ENCODE measurements around the gene SH3BP2.
A peak's percentile ranks its signal among the peaks of the same experiment; 100 is the strongest.
"Not testable (repeated sequence)": the region's sequence is repeated elsewhere in the genome, so short reads cannot be mapped to it uniquely, and the experiment has no call there.

Gene SH3BP2

DNA sequence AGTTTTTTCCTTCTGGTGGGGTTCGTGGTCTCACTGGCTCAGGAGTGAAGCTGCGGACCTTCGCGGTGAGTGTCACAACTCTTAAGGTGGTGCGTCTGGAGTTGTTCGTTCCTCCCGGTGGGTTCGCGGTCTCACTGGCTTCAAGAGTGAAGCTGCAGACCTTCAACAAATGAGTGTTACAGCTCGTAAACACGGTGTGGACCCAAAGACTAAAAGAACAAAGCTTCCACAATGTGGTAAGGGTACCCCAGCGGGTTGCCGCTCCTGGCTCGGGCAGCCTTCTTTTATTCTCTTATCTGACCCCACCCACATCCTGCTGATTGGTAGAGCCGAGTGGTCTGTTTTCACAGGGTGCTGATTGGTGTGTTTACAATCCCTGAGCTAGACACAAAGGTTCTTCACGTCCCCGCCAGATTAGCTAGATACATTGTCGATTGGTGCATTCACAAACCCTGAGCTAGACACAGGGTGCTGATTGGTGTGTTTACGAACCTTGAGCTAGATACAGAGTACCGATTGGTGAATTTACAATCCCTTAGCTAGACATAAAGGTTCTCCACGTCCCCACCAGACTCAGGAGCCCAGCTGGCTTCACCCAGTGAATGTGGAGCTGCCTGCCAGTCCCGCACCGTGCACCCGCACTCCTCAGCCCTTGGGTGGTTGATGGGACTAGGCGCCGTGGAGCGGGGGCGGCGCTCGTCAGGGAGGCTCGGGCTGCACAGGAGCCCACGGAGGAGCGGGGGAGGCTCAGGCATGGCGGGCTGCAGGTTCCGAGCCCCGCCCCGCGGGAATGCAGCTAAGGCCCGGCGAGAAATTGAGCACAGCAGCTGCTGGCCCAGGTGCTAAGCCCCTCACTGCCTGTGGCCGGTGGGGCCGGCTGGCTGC, 30.2 kb upstream of the SH3BP2 start:
- DNase-seq, result not testable (repeated sequence)

- DNase-seq, result no peak
Measured at GRCh38 chr4:2763511-2763967, 29.3 kb upstream of the SH3BP2 start.

DNA sequence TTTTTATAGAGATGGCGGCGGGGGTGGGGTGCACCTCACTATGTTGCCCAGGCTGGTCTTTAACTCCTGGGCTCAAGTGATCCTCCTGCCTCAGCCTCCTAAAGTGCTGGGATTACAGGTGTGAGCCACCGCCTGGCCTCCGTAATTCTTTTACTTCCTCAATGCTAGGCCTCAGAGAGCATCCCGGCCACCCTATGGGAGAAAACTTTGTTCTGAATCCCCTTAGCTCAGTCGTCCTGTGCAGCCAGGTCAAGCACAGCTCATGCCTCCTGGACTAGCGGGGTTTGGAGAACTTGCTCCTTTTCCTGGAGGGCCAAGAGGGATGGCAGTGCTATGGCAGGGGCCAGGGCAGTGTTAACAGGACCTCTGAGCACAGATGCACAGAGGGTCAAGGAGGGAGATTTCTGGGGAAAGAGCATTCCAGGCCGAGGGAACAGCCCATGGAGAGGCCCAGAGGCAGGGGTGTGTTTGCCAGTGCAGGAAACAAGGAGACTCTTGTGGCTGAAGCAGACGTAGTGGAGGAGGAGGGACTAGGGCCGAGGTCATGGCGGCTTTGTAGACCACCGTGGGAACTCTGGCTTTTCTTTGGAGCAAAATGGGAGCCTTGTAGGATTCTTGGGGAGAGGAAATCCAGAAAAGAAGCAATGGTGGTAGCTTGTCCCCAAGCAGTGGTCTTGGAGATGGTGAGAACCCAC, 26.9 kb upstream of the SH3BP2 start:
- DNase-seq, result no peak

DNA sequence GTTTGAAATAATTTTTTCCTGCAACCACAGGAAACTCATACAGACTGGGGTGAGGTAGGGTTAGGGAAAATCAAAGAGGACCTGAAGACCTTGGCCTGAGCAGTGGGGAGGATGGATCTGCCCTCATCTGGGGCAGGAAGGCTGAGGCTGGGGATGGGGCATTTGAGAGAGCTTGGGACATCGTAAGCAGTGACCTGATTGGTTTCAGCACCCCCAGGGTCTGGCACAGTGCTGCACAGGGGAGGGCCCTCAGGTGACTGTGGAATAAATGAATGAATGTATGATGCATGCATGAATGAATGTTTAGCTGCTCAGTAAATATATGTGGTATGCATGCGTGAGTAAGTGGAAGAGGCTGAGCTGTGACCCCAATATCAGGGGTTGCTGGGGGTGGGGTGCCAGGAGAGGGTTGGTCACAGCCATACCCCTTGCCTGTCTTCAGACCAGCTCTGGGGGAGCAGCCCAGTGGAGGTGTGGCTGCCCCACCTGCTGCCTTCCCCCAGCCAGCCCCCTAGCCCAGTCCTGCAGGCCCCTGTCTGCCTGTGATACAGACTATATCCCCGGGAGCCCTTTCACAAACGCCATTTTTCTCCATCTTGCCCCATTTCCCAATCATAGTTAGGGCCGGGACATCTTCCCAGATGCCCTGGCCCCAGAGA, 25.7 kb upstream of the SH3BP2 start:
- no peak for DNase-seq

DNA sequence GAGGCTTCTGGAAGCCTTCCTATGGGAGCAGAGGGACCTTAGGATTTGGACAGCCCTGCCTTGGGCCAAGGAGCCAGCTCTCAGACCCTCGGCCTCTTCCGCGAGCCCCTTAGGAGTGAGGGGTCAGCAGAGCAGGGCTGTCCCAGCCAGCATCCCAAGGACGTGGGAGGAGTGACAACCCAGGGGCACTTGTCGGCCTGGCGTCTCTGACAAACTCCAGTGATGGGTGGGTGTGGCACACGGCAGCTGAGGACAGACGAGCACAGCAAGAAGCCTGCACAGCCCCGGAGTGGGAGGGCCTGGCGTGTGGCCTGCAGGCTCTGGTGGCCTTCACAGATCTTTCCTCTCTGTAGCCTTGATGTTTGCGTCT, 25.2 kb upstream of the SH3BP2 start:
- no peak for DNase-seq

DNA sequence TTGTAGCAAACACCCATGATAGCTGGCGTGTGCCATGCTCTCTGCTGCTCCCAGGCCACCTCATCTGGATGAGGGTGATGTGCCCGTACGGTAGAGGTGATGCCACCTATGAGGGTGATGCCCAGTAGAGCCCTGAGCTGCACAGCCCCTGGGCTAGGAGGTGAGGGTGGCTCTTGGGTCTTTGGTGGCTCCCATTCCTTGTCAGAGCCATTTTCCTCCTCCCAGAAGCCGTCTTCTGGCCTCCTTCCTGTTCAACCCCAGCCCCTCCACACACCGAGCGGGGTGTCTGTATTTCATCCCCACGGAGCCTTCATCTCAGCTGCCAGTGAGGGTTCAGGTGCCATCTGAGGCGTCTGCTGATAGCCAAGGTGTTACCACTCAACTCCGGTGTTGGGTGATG, 24.8 kb upstream of the SH3BP2 start:
- DNase-seq, result no peak

DNA sequence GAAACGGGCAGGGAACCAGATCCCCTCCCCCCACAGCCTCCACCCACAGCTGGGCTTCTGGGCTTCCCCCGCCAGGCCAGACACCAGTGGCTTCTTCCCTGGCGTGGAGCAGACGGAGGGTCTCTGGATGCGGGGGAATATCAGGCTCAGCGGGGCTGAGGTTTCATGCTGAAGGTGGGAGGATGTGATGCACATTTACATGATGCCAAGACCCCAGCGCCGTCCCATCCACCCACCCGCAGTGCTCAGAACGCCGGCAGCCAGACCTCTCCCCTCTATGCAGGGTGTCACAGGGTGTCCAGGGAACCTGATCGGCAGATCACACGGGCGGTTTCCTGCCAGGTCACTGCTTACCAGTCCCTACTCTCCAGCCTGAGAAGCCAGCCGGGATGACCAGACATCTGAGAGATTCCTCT, 24.0 kb upstream of the SH3BP2 start:
- DNase-seq, result no peak

DNA sequence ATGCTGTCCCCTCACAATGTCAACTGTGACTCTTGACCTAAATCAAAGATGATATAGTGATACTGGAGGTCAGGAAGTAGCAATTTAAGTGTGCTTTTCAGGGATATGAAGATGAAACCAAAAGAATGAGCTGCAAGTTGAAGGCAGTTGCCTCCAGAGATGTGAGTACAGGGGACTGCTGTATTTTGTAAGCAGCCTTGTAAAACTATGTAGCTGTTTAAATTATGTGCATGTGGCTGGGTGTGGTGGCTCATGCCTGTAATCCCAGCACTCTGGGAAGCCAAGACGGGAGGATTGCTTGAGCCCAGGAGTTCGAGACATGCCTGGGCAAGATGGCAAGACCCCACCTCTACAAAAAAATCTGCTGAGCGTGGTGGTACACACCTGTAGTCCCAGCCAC, 21.6 kb upstream of the SH3BP2 start:
- DNase-seq, result no peak

GRCh38 chr4:2780643-2781042, 12.2 kb upstream of the SH3BP2 start:
- not testable (repeated sequence) for DNase-seq

- DNase-seq, result no peak
Measured at GRCh38 chr4:2781911-2782310, 11.0 kb upstream of the SH3BP2 start.

- no peak for DNase-seq
Measured at GRCh38 chr4:2783790-2784189, 9.1 kb upstream of the SH3BP2 start.

GRCh38 chr4:2785613-2786012, 7.3 kb upstream of the SH3BP2 start:
- no peak for DNase-seq

DNA sequence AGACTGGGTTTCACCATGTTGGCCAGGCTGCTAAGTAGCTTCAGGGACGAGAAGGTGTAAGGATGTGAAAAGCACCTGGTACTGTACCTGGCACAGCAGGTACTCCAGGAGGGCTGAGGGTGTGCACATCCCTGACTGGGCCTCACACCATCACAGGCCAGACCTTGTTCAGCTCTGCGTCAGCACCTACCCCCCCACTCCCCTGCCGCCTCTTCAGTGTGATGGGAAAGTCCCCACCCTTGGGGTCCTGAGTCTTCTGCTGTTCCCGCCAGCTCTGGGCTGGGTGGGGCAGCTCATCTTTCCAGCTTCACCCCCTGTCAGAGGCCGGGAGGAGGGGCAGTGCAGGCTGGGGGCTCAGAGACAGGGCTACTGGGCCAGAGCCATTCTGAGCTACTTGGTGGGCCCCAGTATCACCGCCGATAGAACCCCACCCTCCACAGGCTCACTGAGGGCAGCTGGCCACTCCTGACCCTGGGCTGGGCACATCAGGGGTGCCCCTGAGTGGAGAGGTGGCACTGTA, 6.7 kb upstream of the SH3BP2 start:
- DNase-seq, result peak; percentile 77

GRCh38 chr4:2786794-2787229, 6.1 kb upstream of the SH3BP2 start:
- DNase-seq, result no peak

DNA sequence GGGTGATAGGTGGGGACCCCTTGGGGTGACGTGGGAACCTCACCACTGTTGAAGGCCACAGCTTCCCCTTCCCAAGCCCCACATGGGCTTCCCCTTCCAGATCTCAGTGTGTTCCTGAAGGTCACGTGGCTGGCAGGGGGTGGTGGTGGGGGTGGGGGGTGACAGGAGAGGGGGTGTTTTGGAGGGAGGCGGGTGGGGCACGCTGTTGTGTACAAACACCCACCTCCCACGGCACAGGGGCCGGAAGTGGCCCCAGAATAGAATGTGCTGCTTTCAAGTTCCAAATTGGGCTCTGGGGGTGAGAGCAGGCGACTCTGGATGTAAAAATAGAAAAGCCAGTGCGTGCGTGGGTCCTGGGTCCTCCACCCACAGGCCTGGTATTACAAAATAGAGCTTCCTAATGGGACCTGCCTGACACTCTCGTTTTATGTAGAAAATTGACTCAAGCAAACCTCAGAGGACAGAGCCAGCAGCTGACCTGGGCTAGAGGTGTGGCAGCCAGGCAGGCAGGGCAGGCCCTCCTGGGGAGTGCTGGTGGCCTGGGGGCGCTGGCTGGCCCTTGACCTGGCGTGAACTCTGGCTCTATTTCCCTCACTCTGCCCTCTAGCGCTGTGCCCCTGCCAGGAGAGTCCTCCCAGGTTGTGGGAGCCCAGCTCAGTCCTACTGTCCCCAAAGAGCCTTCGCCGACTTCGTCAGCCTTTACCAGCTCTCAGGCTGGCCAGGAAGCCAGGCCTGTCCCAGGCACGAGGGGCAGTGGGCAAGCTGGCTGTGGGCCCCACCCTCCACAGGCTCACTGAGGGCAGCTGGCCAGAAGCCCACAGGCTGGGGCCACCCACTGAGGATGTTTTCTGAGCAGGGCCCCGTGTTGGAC, 5.4 kb upstream of the SH3BP2 start:
- peak; percentile 63 for DNase-seq

DNA sequence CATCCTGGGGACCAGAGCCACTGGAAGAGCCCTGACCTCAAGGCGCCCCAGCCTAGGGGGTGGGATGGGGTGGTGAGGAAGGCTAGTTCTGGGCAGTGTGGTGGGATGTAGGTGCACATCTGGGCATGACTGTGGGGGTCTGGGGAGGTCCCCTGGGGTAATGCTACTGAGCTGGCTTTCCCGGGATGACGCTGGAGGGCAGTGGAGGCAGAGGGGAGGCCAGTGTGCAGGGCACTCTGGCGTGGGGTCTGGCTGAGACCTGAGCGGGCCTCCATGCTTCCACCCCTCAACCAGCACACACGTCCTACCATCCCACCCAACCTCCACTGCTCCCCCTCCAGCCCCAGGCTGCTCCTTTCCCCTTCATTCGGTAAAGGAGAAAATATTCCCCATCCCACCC, 4.8 kb upstream of the SH3BP2 start:
- DNase-seq, result no peak

DNA sequence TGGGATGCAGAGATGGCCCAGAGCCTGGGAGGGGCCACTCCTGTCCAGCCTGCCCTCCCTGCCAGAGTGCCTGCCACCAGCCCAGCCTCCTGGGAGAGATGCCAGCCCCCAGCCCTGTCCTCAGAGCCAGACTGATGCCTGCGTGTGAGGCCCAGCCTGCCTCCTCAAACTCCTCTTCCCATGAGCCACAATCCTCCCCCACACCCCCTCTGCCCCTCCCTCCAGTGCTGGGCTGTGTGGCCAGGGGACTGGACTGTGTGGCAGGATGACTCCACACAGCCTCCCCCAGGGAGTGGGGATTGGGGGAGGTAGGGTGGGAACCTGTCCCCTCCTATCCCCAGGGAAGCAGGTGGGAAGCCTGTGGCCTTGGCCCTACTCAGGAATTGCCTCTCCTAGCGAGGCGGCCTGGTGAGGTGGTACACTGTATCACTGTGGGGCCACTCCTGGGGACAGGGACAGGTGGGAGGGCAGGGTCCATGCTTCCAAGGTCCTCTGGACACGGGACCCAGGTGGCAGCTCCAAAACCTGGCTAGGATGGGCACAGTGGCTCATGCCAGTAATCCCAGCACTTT, 4.3 kb upstream of the SH3BP2 start:
- DNase-seq, result no peak

DNA sequence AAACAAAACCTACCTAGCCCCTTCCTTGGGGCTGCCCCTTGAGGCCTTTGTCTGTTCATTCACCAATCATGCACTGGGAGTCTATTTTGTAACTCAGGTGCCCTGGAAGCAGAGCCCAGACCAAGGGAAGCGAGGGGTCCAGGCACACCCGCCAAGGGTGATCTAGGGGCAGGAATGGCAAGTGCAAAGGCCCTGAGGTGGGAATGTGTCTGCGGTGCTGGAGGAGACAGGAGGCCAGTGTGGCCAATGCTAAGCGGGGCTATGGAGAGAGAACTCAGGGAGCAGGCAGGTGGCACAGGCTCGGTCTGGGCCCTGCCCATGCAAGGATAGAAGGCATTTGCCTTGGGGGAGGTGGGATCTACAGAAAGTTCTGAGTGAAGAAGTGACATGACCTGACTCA, 3.5 kb upstream of the SH3BP2 start:
- DNase-seq, result no peak

GRCh38 chr4:2789793-2790582, 2.9 kb upstream of the SH3BP2 start:
- no peak for DNase-seq

DNA sequence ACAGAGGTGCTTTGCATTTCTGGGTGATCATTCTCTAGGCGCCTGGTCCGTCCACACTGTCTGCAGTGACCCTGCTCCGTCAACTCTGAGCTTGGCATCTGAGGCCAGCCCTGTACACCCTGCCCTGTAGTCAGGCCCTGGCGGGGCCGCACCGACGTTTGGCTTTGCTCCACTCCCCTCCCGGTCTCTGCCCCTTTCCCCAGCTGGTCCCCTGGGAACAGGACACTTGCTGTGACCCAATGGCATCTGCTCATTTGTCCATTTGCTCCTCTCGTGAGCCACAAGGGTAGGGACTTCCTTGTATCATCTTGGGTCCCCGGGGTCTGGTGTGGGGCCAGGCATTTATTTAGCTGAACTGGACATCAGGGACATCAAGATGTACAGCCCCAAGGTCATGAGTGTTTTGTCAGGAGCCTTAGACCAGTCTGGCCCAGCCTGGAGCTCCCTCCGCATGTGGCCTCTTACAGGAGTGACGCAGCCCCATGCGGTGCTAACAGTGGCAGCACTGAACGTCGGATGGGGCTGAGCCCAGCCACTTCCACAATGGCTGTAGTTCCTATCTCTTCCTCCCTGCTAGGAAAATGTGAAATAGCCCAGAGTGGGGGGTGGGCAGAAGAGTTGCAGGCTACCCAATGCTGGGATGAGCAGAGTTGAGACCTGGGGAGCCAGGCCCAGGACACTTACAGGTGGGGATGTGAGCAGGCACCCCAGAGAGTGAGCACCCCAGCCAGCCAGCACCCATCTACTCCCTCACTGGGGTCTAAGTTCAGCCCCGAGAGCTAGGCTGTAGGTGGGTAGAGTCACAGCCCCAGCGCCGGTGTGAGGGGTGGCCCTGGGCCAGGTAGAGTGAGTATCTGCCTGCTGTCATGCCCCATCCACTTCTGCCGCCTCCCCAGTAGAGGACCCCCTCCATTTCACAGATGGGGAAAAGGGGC, 2.0 kb upstream of the SH3BP2 start:
- no peak for DNase-seq
